GM23248 (cell line): ENCODE data around the gene DSG3.

Source experiments
- EZH2 ChIP-seq: fragments of 200-600 bp; sonication (generic); IDR thresholded peaks from 2 replicates; pipeline ENCODE4 v1.6.1; 2018; ENCODE audit warnings: antibody characterized with exemption, mild to moderate bottlenecking; ENCODE audit not compliant: insufficient read depth, poor library complexity, severe bottlenecking
- EZH2phosphoT487 ChIP-seq: fragments of 200-600 bp; sonication (generic); IDR thresholded peaks from 2 replicates; pipeline ENCODE4 v1.6.1; 2018; ENCODE audit warnings: antibody characterized with exemption, moderate library complexity, mild to moderate bottlenecking, low read depth; ENCODE audit not compliant: insufficient read depth

DNA sequence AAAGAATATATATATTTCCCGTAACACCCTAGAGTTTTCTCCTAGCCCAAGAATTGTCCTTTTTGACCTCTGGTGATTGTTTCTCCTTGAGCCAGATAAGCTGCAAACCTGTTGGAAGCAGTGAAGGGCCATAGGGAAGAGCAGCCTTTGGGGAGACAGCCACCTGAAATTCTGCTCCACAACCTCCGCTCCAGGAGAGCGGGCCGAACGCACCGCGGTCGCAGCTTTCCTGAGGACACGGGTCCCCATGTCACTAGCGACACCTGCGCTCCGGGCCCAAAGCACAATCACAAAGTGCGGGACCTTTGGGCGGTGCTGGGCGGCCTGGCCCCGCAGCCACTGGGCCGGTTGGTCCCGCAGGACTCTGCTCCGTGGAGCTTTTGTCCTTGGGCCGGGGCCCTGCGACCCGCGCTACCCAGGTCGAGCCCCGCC, 49.9 kb downstream of the DSG3 start:
- TF ChIP-seq EZH2 (no peak), EZH2phosphoT487 (no peak)
